GM19397 (cell line): Measurements from ENCODE around the gene OR52R1.
"Not testable (repeated sequence)": the region's sequence is repeated elsewhere in the genome, so short reads cannot be mapped to it uniquely, and the experiment has no call there.

Source experiments
- ATAC-seq: cut with Tn5 transposase; IDR thresholded peaks from one replicate; pipeline ENCODE4 v1.9.1; 2021; ENCODE audit warnings: mild to moderate bottlenecking, moderate library complexity; ENCODE audit not compliant: unreplicated experiment

The OR52R1 gene

DNA sequence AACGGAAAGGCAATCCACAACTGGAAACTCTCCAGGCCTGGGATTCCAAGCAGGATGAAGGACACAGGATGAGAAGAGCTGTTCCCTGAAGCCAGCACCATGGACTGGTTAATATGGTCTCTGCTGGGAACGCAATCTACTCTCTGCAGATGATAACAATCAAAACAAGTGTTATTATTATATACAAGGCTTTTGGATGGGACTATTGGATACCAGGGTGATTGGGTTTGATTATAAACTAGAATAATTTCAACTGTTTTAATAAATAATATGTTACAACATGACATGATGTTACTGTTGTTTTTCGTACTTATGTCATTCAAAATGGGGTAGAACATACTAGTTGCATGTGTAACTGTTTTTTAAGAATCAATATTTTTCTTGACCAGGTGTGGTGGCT is at the start of gene OR52R1:
Gene OR52R1 (minus strand): TSS at position 101 of the 400 bp plus-strand sequence. CDS start 0 bp downstream, at position 101.
- no peak for ATAC-seq

DNA sequence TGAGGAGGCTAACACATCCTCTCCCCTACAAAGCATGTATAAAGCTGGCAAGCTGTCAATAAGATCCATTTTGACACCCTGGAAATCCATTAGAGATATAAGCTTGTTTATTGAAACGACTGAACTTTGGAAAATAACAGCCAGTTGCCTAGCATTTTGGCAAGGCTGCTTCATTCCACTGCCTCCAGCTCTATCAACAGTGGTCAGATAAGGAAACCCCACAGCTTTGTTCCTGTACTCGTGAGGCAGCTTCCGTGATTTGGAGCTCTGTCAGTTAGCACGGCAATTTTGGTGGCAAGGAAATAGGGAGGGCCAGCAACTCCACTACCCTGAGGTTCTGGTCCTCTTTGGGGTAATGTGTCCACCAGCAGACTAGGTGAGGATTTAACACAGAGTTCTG is 46.9 kb upstream of the OR52R1 start:
- ATAC-seq = no peak

DNA sequence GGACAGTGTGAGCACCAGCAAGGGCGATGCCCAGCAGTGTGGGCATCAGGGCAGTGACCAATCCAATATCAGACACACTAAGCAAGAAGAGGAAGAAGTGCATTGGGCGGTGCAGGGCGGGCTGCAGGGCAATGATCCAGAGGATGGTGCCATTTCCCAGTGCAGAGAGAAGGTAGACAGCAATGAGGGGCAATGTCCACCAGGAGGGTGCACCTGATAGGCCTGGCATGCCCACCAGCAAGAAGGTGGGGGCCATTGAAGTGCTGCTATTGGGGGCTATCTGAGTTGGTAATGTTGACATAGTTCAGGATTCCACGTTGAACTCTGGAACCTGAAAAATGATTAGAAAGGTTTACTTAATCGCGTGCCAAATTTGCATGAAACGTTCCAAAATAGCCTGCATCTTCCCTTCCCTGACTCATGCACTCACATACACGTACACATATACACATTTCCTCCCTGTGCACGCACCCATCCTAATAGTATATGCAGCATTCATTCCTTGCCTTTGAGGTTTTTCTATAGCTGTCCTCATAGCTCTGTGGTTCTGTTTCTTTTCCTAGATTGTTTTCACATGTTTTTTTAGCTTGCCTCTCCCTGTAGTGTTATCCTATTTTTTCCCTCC is 44.8 kb upstream of the OR52R1 start, which contains the start of gene OR51S1:
Gene OR51S1 (minus strand): TSS at position 301 of the 625 bp plus-strand sequence. CDS start 0 bp downstream, at position 301.
- no peak for ATAC-seq

DNA sequence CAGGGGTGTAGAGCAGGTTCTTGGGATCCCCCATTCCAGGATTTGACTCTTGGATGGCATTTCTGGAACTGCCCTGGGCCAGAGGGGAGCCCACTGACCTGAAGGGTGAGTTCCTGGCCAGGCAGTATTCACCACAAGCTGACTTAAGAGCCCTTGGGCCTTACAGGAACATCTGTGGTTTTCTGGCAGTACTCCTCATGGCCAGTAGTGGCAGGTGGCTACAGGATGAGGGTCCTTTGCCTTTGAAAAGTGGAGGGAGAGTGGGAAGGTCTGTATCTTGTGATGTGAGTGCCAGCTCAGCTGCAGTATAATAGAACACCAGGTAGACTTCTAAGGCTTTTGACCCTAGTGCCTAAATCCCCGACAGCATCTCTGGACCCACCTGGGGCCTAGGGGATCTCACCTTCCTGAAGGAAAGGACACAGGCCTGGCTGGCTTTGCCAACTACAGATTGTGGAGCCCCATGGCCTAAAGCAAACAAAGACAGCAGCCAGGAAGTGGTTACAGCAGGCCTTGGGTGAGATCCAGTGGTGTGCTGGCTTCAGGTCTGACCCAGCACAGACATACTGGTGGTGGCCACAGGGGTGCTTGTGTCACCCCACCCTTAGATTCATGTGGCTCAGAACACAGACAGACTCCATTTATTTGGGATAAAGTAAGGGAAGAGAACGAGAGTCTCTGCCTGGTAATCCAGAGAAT is 35.8 kb upstream of the OR52R1 start:
- no peak for ATAC-seq

DNA sequence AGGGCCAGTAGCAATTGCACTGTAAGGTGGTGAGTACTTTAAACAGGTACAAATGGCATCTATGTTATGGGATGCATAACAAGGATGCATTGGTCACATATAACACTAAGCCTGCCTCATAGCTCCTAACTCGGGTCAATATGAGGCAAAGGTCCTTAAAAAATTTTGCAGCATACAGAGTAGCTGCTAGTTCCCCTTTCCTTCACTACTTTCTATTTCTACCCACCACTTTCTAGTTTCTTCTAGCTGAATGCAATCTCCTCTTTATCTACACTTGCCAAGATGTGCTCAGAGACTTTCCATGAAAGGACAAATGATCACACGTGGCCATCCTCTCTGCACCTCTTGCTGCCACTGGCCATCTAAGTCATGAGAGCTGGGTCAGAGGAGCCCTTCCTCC is 26.7 kb upstream of the OR52R1 start:
- ATAC-seq = no peak

DNA sequence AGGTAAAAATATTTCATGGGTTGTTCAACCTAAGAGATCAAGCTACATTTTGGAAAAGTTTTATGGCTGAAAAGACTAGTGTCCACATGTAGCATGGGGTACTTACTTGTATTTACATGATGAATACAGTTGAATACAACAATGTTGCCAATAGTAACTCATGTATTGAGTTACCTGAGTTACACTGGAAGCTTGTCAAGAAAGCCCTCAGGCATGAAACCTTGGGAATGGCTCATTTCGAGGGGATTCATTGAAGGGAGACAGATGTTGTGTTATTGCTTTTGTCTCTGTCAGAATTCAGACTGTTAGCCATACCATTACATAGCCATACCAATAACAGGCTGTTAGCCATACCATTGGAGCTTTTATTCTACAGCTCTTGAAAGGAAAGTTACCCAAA is 26.2 kb upstream of the OR52R1 start:
- ATAC-seq = no peak

DNA sequence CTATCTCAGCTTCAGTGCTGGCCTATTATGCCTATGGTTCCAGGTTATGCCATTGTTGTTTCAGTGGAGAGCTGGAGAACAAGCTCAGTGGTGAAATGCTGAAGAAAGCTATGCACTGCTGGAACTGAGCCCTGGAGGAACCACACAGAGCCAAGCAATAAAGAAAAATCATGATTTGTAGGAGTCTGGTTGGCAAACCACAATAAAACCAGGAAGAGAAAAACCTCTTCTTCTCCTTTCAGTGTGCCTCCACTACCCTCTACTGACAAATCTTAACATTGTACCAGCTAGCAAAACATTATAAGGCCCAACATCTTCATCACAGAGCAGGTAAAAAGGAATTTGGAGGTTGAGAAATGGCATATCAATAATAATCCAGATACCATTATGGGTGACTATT is 22.2 kb upstream of the OR52R1 start:
- no peak for ATAC-seq

DNA sequence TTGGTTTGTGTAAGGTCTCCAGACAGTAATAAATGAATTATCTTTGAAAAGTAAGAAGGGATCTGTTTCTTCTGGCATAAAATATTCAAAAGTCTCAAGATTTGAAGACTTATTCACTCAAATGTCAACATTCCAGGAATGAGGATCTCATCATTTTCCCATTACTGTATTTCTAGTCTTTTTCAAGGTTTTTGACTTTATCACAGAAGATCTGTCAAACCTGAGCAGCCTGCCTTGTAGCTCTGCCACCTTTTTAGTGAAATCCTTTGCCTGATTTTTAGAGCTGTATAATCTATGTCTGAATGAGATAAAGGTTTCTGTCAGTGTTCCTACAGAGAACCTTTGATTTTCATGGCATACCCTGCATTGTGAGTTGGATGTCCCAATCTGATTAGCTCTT is 21.0 kb upstream of the OR52R1 start:
- no peak for ATAC-seq

DNA sequence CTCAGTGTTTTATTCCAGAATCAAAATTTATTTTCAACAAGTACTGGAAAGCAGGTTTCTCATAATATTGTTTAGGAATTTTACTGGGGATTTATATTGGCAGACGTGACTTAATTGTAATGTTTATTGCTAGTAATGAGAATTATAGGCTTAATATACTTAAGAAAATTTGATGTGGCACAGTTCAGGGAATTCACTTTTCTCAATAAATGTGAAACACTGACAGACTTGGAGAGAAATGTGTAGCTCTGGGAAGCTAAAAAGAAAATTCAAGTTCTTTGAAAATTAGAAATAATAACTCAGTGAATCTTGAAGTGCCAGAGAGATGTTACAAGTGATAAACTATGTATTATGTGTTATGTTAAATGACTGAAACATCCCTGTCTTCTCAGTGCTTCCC is 16.8 kb upstream of the OR52R1 start, which contains the start of gene OR51F2:
Gene OR51F2 (plus strand): TSS at position 301 of the 400 bp plus-strand sequence. CDS start 101 bp downstream, outside the sequence.
- ATAC-seq = no peak

DNA sequence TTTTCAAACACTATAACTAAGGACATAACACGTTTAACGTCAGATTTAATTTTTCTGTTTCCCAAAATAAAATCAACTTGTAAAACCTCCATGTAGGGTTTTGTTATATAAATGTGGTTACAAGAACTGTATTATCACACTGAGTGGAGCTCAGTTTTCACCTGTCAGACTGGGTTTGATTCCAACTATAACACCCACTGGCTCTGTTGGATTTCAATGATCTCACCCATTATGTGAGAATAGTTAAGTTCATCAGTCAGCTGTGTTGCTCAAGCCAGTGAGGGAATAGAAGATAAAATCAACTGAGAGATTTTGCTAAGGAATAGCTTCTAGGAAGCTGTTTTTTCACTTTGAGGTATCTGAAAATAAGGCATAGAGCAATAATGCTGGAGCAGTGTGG is 5.1 kb upstream of the OR52R1 start:
- ATAC-seq = no peak

DNA sequence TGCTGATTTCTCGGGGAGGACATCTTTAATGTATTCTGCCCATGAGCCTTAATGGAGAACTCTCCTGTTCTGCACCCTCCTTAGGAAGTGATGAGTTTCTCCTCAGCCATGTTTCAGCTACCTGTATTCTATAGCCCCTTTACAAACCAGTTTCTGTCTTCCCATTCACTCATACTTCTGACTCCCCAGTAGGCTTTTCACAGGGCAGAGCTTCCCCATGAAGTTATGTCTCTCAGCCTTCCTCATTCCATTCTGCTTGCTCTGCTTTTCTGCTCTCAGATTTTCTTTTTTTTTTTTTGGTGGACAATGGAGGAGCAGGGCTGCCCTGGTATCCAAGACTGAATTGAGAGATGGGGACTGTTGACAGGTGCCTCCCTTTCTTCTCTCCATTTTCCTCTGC is 4.3 kb upstream of the OR52R1 start:
- no peak for ATAC-seq

DNA sequence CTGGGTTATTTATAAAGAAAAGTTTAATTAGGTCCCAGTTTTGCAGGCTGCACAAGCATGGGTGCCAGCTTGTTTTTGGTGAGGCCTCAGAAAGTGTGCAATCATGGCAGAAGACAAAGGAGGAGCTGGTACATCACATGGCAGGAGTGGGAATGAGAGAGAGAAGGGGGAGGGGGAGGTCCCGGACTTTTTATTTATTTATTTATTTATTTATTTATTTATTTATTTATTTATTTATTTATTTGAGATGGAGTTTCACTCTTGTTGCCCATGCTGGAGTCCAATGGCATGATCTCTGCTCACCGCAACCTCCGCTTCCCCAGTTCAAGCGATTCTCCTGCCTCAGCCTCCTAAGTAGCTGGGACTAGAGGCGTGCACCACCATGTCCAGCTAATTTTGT is 2.9 kb downstream of the OR52R1 start:
- not testable (repeated sequence) for ATAC-seq

DNA sequence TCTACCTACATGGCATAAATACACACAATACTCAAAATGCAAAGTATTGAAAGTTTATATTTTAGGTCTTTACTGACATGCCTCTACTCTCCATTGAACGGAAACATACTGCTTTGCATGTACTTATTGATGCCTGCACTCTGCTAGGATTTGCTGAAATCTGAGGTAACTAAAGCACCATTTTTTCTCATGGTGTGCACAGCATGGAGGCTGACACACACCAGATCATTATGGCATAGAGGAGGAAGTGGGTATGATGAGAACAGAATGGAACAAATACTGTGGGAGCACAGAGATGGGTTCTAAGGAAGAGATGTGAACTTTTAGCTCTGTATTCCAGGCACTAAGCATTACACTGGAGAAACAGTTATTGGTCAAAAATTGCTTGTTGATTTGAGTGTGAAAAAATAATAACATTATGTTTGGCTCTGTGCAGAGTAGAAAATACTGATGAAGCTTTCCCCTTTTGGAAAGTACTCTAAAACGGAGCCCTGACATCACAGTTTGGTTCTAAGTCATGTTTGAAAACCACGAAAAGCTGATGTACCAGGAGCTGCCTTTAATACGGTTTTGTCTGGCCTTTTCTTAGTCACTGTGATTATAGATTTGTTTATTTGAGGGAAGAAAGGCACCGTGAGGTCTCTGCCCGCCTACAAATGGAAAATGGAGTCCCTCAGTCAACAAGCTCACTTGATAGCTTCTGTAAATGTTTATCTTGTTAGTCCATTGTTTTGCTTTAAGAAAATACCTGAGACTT is 5.6 kb downstream of the OR52R1 start:
- no peak for ATAC-seq

DNA sequence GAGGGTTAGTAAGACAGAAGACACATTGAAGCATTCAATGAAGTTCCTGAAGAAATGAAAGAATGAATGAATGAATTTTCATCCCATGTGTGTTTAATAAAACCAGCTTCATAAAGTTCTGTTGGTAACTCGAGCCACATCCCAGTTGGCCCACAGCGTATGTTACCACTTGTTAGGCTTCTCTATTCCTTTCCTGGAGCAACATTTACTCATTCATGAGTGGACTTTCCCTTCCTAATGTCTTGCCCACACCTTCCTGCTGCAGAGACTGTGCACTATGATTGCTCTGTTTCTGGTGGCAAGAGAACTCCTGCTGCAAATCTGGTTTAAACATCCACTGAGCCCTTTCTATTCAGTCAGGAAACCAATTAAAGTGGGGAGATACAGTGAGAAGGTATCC is 7.0 kb downstream of the OR52R1 start:
- no peak for ATAC-seq

DNA sequence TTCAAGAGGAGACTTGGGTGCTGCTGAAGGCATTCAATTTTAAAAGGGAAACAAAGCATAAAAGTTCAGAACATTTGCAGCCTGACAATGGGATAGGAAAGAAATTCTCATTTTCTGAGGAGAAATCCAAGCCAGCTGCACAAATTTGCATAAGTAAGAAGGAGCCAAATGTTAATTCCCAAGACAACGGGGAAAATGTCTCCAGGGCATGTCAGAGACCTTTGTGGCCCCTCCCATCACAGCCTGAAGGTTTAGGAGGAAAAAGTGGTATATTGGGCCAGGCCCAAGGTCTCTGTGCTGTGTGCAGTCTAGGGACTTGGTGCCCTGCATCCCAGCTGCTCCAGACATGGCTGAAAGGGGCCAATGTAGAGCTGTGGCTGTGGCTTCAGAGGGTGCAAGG is 21.7 kb downstream of the OR52R1 start:
- ATAC-seq = no peak

DNA sequence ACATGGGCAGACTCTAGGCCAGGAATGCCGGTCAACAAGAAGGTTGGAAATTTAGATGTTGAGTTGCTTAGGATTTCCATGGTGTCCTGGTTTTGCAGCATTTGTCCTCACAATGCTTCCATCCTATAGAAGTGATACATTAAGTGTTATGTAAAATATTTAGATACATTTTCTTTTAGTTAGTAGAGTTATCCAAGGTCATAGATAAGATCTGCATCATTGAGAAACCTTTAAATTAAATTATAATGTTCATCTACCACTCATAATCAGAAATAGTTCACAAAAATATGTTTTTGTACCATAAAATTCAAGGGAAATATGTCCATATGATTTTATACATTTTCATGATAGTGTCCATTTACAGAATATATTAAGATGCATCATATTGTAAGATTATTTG is 34.3 kb downstream of the OR52R1 start, which contains the start of gene OR51F1:
Gene OR51F1 (minus strand): TSS at position 101 of the 400 bp plus-strand sequence. CDS start 0 bp downstream, at position 101.
- ATAC-seq = no peak

DNA sequence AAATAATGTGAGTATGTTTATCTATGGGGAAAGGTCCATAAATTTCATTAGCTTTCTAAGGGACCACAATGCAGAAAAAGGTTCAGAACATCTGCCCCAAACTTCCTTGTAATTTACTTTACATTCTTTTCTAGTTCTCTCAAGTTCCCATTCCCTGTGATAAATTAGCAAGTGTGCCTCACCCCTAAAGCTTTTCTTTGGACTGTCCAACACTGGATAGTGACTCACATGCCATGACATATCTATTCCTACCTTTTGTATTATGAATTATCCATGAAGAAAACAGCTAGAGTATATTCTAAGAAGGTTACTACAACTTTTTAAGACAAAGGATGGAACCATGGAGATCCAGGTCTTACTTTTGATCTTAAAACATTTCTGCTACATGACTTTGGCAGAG is 36.1 kb downstream of the OR52R1 start:
- no peak for ATAC-seq

DNA sequence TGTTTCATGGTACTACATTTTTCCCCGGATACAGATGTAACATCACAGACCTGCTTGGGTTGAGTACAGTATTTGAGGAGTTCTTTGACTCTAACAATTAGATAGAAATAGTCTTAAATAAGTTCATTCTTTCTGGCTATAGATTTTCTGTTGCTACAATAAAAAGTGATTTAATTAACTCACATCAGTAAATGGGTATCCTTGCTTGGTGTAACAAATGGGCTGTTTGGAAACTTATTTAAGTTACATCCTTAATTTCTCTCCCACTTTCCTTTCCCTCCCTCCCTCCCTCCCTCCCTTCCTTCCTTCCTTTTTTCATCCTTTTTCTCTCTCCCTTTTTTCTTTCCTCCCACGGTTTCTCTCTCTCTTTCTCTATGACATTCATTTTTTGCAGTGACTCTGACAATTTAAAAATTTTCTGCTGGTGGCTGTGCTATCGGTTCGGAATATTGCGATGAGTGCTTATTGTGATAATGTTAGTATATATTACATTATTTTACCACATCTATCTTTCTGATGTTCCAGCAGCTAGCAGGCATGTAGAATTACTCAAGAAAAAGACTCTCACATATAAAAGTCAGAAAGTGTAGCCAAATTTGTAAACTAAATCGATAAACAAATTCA is 37.6 kb downstream of the OR52R1 start:
- no peak for ATAC-seq

DNA sequence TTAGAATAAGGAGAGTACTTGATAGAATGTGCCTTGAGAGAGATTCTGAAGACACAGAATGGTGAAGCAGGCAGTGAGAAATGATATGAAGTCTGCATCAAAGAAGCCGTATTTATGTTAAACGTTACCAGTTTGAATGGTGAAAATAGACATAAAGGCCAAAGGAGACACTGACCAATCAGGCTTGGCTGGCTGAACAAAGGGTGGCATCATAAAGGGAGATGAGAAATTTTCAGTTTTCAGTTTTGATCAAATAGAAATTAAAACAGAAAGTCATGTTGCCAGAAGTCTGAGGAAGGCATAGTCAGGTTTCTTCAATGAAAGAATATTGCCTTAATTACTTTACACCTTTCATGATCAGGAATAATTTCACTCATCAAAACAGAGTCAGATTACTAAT is 41.1 kb downstream of the OR52R1 start:
- no peak for ATAC-seq
